Islet precursor cell (in vitro differentiated cells): Measurements from ENCODE around the gene CPVL.

Experiments used
- DNase-seq: peaks from one replicate; pipeline ENCODE4 v3.0.0-alpha.2; 2018

The CPVL gene

DNA sequence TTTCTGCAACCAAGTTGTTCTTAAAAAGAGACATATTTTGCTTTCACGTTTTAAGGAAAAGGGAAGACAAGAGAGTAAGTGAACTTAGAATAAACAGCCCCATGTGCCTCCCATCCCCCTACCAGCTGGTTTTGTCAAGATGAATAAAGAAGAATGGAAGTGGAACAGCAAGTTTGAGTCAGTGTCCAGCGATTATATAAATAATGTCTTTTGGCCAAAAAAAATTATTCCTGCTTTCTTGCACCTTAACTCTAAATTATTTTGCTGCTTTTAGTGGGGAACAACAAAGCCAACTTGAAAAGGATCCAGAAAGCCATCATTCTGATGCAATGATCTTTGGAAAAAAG is 105.8 kb downstream of the CPVL start:
- no peak for DNase-seq

DNA sequence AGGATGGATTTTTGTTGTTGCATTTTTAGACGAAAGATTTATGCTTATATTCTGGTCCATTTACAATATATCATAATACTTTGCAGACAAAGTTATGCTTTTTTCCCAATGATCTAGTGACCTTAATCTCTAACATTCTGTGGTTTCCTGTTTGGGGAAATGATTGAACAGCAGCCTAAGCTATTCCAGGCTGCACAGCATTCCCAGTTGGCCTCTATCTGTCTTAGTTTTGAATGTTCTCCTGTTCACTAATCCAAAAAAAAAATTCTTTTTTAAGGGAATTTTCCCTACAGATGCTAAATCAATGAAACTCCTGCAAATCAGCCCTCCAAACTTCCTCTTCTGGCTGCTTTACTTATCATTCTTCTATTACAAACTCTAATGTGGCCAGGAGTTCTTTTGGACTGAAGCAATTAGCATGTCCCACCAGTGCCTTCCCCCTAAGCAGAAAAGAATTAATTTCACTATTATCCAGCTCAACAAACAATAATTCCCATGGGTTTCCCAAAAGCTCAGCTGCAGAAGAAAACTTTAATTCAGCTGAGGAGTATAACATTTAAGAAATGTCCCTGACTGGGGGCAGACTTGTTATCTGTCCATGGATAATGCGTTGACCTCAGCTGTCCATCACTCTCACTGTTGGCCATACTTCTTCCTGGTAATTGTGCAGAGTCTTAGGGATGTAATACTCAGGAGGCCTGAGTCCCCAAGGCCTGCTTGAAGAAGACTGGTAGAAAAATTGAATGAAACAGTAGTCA is 106.3 kb downstream of the CPVL start:
- no peak for DNase-seq

DNA sequence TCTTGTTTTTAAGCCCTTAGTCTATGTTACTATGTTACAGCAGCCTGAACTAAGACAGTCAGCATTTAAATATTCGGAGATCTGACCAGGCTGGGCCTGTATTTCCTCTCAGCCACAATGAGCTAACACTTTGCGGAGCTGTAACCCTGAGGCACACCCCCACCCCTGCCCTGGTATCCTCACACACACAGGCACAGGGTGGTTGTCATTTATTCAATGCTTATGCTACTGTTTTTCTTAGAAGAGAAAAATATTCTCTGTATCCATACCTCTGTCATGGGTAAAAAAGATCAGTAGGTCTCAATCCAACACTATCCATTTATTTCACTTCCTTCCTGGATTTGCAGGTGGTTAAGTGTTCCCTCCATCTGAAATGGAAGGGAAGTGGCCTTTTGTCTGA is 107.9 kb downstream of the CPVL start:
- DNase-seq: peak; percentile 61

- DNase-seq: peak; percentile 87
Observed at GRCh38 chr7:29035044-29035740, 111.1 kb downstream of the CPVL start.

DNA sequence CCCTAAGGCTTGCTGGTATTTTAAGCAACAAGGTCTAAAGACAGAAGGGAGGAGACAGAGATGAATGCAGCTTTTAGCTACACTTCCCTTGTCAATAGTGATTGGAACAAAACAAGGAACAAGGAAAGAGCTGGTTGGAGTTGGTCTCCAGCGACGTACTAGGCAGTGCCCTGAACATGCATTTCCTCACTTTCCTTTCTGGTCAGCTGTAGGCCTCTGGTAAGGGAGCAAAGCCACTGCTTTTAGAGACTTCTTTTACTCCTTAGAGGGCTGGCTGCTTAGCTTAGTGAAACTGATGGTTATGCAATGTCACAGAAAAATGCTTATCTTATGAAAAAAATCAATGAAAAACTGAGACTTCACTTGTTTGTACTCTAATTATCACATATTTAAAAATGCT is 112.8 kb downstream of the CPVL start:
- DNase-seq: no peak

DNA sequence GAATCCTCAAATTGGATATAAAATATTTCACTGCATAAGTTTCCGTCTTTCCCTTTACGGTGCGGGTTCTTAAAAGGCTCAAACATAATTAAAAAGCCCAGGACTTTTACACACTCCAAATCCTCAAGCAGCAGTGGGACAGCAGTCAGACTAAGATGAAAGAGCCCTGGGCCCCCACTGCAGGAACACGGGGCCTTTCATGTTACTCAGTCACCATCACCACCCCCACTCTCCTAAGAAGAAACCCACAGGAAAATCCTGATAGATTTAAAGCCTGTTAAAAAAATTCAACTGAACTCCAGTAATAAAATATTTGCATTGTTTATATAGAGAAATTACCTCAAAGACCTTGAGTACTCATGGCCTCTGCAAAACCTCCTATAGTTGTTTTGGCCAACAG is 114.2 kb downstream of the CPVL start:
- DNase-seq: no peak

DNA sequence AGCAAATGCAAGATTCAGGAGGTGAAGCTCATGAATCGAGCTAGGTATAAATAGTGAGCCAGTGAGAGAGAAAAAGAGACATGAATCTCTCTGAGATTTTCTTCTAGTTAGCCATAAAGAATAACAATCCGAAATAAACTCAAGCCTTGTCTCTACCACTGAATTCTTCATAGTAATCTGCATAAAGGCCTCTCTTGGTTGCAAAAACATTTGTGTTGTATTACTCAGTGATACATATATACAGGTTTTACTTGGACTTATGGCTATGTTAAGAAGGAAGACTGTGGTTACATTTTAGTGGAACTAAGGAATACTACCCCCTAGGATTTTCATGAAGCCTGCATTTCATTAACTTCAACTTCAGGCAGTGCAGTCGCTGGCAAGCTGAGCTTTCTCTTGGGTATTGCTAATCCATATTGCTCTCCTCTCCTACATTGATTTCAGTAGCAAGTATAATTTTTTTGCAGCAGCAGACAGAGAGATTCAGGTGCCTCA is 115.5 kb downstream of the CPVL start:
- DNase-seq: no peak

DNA sequence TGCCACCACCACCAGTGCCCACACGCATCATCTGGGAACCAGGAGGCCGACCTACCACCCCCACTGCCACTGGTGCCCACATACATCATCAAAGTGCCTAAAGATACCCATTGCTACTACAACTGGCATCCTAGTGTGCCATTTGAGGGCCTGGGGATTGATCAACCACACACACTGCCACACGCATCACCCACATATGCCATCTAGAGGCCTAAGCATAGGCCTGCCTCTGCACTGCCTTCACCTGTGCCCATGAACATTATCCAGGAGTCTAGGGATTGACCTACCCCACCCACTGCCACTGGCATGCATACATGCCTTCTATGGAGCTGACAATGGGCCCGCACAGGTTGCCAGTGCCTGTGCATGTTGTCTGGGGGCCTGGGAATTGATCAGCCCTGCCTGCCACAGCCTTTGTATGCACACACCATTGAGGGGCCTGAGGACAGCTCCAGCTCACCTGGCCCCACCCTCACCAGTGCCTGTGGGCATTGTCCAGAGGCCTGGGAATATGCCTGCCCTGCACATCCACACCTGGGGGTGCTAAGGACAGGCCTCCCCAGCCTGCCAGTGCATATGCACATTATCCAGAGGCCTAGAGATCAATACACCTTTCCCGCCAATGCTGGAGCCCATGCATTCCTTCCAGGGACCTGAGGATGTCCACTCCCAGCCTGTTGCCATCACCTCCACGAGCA is 123.9 kb downstream of the CPVL start:
- no peak for DNase-seq

GRCh38 chr7:29019896-29020295 is 126.4 kb downstream of the CPVL start:
- no peak for DNase-seq

DNA sequence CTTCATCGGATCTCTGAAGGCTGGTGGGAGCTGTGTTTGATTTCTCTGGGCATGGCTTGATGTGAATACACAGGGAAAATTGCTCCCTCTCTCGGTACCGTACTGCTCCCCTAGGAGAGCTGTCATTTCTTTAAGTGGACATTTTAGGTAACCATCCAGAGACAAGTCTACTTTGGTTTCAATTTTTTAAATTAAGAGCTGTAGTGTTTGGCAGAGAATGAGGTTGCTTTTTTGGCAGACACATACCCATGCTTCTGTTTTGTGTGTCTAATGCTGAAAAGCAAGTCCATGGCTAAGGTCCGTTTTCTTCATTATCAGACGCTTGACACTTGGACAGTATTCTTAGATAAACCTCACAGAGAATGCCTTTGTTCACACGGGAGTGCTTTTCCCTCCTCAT is 127.0 kb downstream of the CPVL start:
- no peak for DNase-seq

- DNase-seq: no peak
Observed at GRCh38 chr7:29017713-29018112, 128.6 kb downstream of the CPVL start.

GRCh38 chr7:29014725-29015124 is 131.6 kb downstream of the CPVL start:
- no peak for DNase-seq

DNA sequence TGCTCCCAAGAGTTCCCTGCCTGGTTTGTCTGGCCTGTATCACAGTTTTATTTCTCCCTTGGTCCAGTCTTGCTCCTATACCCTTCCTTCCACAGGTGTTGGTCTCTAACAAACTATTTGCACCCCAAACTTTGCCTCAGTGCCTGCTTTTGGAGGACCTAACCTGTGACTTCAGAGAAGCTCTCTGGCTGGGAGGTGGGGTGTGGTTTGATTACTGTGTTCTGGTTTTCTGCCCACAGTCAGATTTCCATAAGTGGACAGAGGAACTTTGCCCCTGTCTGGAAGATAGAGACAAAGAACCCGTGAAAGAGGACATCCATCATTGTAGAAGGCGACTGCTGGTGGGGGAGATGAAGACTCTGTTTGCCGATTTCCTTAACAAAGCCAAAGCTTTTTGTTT is 132.4 kb downstream of the CPVL start:
- no peak for DNase-seq

DNA sequence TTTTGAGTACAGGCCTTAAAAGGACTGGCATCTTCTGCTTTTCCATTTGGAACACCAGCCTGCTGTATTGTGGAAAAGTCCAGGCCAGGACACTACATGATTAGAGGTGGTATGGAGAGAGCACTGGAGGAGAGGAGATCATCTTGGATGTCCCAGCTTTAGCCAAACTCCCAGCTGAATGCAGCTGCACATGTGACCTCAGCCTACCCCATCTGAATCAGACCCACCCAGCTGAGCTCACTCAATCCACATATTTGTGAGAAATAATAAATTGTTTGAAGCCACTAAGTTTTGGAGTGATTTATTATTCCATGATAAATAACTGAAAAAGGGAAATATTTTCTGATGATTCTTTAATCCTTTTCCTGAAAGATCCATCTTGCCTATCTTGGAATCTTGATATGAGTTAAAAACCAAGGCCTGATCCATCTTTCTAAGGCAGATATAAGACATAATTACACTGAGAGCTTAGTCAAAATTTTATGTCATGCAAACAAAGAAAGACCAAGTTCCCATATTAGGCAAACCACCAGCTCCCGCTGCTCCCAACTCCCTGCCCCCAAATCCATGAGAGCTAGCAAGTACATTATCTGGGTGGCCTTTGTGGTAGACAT is 133.1 kb downstream of the CPVL start:
- DNase-seq: no peak

DNA sequence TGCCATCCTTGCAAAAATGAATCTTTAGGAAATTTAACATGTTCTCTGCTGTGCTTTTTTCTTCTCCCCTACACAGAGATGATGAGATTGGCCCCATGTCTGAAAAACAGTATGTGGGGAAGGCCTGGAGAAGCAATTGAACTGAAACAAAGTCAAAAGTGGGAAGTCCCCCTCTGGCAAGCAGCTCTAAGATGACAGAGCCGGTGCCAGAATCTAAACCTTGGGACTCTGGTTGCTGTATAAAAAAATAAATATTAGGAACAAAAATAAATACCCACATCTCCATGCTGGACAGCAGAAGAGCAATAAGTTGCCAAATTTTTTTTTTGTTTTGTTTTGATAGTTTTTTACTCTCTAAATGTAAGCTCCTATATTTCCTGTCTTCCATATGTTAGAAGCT is 136.4 kb downstream of the CPVL start:
- no peak for DNase-seq

- DNase-seq: no peak
Observed at GRCh38 chr7:29008590-29008989, 137.7 kb downstream of the CPVL start.

DNA sequence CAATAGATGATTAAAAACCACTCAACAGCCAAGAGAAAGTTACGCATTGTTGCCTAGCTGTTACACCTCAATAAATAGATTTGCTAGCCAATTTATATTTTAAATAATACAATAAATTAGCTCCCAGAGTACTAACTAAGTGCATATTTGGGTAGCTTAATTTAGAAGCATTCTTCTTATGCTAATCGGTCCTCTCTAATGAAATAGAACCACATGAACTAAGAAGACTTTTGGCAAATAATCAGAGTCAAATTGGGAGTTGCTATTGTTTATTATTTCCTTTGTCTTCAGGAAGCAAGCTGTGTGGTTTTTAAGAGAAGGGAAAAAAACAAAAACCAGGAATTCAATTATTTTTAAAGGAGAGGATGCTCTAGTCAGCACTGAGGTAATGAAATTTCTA is 139.2 kb downstream of the CPVL start:
- no peak for DNase-seq

DNA sequence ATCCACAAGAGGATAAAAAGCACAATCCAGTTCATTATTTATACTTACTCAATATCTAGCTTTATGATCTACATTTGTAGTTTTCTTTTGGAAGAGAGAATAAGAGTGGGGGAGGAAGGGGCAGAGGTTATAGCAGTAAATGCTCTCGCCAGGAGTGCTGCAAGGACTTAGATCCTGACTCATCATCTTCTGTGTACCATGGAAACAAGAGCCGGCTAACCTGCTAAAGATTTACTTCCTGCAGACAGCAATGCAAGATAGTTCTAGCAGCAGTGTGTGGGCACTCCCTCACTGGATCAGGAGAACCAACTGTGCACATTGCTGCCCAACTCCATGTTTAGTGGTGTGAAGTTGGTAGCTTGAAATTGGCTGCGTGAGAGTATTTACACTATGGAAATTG is 140.5 kb downstream of the CPVL start:
- DNase-seq: no peak

DNA sequence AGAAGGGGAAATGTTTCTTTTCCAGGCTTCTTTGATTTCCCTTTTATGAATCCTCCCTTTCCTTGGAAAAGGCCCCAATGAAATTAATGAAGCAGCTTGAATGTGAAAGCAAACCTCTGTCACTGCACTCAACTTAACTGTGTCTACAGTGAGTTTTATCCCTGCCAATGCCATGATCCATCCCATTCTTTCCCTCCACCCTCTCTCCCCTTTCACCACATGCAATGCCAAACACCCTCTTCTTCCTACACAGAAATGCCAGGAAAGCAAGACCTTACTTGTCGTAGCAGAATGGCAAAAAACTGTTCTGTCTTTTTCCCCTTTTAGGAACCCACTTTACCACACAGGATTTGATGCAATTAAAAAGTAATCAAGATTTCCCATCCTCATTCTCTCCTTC is 140.9 kb downstream of the CPVL start:
- DNase-seq: no peak

- DNase-seq: peak; percentile 19
Observed at GRCh38 chr7:29003703-29004102, 142.6 kb downstream of the CPVL start.

DNA sequence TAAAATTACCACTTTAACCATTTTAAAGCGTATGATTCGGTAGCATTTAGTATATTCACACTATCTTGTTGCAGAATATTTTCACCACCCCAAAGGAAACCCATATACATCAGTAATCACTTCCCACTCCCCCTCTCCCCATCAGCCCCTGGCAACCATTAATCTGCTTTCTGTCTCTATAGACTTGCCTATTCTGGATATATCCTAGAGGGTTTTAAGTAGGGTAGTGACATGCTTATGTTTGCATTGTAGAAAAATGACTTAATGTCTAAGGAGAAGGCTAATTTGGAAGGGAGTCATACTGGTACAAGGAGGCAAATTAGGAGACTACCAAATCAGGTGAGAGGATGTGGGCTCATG is 145.6 kb downstream of the CPVL start:
- DNase-seq: no peak

GRCh38 chr7:28999895-29000716 is 146.2 kb downstream of the CPVL start:
- peak; percentile 42 for DNase-seq

DNA sequence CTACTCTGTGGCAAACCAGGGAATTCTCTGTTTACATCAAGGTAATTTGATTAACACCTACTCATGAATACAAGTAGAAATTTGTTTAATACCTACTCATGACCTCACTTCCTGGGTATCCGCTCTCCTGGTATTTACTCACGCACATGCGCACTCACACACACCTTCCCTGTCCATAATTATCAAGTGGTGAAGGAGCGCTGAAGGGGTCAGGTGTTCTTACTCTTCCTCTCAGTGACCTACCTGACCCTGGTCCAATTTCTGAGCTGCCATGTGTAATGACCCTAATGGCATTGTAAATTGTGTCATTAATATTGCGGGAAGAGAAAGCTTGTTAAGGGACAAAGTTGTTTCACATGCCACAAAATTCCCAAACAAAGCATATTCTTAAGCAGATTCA is 146.9 kb downstream of the CPVL start:
- peak; percentile 11 for DNase-seq
